DMS153 treated with DMSO at 0.1 percent for 48 hours (cell line): ENCODE results near the gene ANKS3.

Experiments
- DNase-seq: peaks from one replicate; lab custom pipeline; 2025; ENCODE audit not compliant: unreplicated experiment; lab: John Stamatoyannopoulos, UW

ANKS3 gene

DNA sequence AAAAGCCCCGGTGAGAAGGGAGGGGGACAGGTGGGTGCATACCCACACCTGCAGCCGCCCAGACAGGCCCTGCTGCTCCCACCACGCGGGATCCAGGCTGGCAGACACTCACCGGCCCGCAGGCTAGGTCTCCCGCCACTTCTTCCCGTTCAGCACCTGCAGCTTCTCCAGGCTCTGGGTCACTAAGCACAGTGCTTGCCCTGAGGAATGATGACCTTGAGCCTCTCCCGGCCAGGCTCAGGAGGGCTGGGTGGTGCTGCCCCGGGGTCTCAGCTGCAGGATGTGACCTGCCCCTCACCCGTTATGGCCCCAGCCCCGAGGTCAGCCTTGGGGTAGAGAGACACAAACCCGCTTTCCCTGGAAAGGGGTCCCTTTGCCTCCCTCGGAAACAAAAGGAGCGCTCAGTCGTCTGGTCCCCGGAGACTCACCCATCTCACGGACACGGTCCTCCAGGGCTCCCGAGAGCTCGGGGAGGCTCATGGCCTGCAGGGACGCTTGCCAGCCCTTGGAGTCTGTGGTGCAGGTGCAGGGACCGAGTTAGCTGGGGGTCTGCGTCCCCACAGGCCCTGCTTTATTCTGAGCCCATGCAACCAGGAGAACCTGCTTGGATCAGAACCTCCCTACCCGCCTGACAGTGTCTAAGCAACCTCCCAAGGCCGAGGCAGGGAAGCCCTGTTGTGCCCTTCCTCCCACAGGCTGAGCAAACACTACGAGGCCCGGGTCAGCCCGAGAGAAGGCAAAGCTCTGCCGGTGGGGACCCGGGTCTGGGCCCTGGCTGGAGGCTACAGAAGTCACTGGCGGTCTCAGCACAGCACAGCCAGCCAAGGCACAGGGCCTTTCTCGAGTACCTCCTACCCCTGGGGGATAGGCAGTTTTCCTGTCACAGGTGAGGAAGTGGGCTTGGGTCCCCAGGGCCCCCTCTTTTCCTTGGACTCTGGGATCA lies 36.9 kb downstream of the ANKS3 start:
- no peak for DNase-seq

DNA sequence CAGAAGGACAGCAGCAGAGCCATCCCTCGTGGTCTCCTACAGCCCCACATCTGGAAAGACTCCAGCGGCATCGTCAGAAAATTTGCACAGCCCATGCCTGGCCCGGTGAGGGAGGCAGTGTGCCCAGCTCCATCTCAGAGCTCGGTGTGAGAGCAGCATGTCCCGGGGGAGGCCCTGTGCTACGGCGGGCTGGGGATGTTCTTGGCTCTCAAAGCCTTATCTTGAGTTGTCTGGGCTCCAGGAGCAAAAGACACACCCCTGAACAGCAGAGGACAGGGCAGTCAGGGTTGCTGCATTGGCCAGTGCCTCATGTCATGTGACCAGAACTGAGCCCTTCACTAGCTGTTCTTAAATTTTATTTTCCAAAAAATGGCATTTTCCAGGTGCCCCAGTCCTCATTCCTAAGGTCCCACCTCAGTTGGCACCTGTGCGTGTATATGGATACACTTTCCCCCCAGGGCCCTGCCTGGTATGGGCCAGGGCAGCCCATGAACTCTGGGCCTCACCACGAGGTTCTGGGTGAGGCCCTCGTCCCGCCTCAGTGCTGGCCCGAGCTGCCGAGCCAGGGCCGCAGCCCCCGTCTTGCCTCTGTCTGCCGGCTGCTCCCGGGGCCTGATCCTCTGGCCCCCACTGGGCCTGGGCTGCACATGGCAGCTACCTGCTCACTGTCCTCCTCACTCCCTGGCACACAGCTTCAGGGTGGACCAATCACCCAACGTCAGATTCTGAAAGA lies 37.7 kb downstream of the ANKS3 start:
- DNase-seq, result no peak

GRCh38 chr16:4695473-4696171 lies 38.4 kb downstream of the ANKS3 start:
- no peak for DNase-seq

GRCh38 chr16:4694642-4695451 lies 39.2 kb downstream of the ANKS3 start:
- DNase-seq, result no peak

DNA sequence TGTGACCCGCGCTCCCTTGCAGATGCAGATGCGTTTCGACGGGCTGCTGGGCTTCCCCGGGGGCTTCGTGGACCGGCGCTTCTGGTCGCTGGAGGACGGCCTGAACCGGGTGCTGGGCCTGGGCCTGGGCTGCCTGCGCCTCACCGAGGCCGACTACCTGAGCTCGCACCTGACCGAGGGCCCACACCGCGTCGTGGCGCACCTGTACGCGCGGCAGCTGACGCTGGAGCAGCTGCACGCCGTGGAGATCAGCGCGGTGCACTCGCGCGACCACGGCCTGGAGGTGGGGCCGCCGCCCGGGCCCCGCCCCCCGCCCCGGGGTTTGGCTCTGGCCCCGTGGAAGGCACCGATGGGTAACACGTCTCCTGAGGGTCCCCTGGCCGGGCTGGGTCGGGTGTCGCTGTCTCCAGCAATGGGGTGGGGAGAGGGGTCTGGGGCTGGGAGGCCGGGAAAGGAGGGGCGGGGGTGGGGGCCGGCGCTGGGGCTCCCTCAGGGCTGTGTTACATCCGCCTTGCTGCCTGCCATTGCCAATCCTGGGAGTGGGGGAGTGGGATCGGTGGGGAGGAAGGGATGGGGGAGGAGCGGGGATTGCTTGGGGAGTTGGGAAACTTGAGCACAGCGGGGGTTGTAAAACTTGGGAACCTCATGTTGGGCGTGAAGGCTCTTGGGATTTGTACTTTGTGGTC lies 40.0 kb downstream of the ANKS3 start:
- DNase-seq, result no peak

DNA sequence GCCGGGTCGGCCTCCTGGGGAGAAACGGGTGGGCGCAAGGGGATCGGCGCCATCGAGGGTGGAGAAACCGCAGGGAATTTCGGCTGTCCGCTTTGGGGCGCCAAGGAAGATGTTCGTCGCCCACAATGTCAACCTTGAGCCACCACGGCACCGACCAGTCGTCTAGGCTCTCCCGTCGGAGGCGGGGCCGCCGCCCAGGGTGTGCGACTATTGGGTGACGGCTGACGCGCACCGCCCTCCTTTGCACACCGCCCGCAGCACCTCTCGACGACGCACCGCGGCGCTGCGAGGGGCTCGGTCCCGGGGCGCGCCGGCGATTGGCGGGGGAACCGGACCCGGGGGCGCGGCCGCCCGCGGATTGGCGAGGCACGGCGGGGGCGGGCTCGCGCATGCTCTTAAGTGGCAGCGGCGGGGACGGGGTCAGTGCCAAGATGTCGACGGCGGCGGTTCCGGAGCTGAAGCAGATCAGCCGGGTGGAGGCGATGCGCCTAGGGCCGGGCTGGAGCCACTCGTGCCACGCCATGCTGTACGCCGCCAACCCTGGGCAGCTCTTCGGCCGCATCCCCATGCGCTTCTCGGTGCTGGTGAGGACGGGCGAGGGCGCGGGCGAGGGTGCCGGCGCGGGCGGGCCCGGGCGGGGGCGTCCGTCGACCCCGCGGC lies 40.6 kb downstream of the ANKS3 start, which contains the start of gene NUDT16L1:
NUDT16L1 (plus strand) TSS at position 267 of the 660 bp plus-strand sequence; CDS start at position 432, 165 bp downstream.
- peak; percentile 89 for DNase-seq

GRCh38 chr16:4692460-4693295 lies 41.4 kb downstream of the ANKS3 start:
- DNase-seq, result no peak

DNA sequence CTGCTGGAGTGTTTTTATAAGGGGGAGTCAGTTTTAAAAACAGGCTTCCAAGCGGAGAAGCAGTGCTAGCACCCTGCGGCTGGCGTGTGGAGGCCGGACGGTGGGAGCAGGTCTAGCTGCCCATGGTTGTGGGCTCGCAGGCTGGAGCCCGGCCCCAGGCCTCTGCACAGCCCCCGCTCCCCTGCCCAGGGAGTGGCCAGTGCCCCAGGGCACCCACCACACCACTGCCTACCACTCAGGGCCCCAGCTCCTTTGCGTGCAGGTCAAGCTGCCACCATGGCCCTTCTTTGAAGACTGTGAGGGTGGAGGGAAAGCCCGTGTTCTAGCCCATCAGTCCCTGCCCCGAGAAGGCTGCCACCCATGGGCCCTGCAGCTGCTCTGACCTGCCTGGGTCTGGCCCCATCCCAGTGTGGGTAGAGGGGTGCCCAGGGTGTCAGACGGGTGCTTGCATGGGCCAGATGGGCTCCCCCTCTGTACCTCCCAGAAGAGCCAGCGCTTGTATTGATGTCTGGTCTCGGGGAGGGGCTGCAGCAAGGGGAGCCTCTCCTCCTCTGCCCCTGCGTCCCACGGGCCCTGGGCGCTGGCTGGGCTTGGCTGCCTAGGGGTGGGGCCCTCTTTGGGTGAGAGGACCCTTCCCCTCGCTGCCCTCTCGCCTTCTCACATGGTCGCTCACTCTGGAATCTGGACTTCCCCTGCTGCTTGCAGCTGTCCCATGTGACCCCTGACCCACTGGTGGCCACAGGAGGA lies 42.2 kb downstream of the ANKS3 start:
- no peak for DNase-seq

GRCh38 chr16:4690946-4691665 lies 43.0 kb downstream of the ANKS3 start:
- DNase-seq, result no peak

- DNase-seq, result no peak
Observed at GRCh38 chr16:4689864-4690704, 44.0 kb downstream of the ANKS3 start.

- no peak for DNase-seq
Observed at GRCh38 chr16:4689091-4689671, 44.9 kb downstream of the ANKS3 start.

DNA sequence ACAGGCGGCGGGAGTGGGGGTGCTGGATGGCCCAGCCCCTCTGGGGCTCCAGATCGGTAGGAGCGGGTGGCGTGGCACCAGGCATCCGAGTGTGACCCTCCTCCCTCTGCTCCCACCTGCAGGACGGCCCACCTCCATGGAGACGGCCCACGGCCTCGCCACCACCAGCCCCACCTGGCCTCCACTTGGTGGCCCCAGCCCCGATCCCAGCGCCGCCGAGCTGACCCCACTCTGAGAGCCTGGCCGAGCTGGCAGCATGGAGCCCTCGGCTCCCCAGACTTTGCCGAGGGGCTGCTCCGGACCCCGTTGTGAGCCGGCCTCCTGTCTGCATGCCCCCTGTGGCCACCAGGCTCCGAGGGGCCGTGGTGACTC lies 45.4 kb downstream of the ANKS3 start:
- DNase-seq, result no peak

DNA sequence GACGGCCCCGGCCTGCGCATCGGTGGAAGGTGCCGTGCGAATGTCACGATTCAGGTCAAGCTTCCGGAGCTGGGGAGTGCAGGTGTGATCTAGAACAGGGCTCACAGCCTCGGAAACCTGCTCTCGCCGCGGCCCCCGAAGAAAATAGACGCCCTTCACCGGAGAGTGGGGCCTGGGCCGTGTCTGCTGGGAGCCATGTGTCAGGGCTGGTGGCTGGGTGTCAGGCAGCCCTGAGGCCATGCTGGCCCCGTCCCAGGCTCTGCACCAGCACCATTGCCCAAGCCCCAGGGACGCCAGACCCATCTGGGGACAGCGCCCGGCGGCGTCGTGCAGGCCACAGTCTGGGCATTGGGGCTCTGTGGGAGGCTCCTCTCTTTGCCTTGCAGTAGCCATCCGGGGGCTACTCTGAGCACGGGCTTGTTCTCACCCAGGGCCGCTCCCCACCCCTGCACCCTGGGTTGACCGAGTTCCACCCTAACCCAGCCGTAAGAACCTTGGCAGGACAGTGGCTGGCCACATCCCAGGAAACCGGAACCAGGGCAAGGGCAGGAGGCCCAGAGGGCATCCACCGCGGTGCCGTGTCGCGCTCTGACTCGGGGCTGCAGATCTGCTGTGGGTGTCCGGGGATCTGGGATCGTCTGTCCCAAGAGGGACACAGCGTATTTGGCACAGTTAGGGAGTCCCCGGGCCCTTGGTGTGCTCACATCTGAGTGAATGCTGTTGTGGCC lies 46.0 kb downstream of the ANKS3 start:
- no peak for DNase-seq

- DNase-seq, result no peak
Observed at GRCh38 chr16:4687416-4687815, 46.7 kb downstream of the ANKS3 start.

DNA sequence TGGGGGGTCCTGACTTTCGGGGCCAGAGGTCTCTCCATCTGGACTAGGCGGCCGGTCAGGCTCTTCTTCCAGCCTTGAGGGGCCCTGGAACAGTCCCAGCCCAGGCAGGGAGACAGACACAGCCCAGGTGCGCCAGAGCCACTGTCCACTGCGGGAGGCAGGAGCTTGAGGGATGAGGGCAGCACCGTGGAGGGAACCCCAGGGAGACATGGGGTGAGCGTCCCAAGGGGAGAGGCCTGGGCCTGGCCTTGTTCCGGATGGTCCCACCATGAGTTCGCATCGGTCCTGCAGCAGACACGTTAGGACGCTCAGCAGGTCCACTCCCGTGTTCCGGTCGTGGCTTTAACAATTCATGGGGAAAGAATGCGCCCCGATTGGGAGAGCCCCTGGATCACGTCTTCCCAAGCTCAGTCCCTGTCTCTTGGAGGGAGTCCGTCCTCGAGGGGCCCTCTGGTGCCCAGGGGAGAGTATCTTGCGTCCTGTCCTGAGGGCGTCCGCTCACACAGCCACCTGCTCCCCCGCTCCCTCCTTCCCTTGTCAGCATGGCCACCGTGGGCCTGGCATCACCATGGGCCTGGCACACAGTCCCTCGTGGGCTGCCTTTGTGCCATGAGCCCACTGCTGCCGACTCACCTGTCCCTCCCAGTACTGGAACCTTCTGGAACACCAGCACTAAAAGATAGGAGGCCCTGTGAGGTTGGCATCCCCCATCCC lies 47.4 kb downstream of the ANKS3 start:
- DNase-seq, result no peak
